Thyroid gland (tissue), 4 donors: ENCODE measurements around the gene KRAS.

Source experiments
- CTCF ChIP-seq, 6 experiments: fragments of 200-600 bp in 3 of 6; fragments of 450-650 bp in 3 of 6; sonication (generic) in 3 of 6; IDR thresholded peaks; one replicate each; pipeline ENCODE4 v1.5.1; 2016 to 2019; ENCODE audit warnings: antibody characterized with exemption in 6 of 6, mild to moderate bottlenecking in 2 of 6, inconsistent platforms in 1 of 6, moderate library complexity in 1 of 6
- POLR2A ChIP-seq, 2 donors: fragments of 450-650 bp; IDR thresholded peaks; one replicate each; pipeline ENCODE4 v1.6.1; 2017; ENCODE audit warnings: antibody characterized with exemption in 2 of 2, mild to moderate bottlenecking in 2 of 2, moderate library complexity in 1 of 2

- TF ChIP-seq CTCF (IDR thresholded peaks at IDR 0.05): no peak
- no peak for TF ChIP-seq POLR2A (IDR thresholded peaks at IDR 0.05)
Observed at GRCh38 chr12:25242981-25243679, 7.6 kb downstream of the KRAS start.
